ENCODE measurements around the gene NR6A1. TPM values are rescaled to one million over a fixed set of nuclear protein-coding genes. Genes with fewer than 3 reads are reported as not detected.

The NR6A1 gene
- total and polyA plus RNA-seq, 2 of the 8 experiments (the other 6 are each of a cell fraction or from before 2014, with no cell fraction given), result 93.2 to 237 TPM

- 85% methylated on average over 25 of the region's 34 CpGs; no CpG with 5 or more reads in 1 of the 2 experiments for WGBS, 2 experiments (ENCODE audit: extremely low coverage in 1 of 2, insufficient coverage in 1 of 2, insufficient read length in 1 of 2, insufficient replicate concordance in 2 of 2, low coverage in 1 of 2, low lambda C conversion rate in 2 of 2, missing lambda C conversion rate in 1 of 2)
- H3K4me1 ChIP-seq (replicated peaks in 1 of 4; ENCODE audit: control insufficient read depth in 3 of 4, insufficient read depth in 4 of 4, low read length in 3 of 4), result peaks cover 0 to 23% (median 12%) of the 10 kb centered on the region in 4 experiments; a peak in 6 of 7 replicates
- 0 out of 2 replicates have a peak within 1 kb of the TSS, but pooled peaks have one; percentile 5 for H2BK5ac ChIP-seq (ENCODE audit: low read depth, low read length)
- no peak within 1 kb of the TSS for H2AK5ac ChIP-seq (ENCODE audit: low read depth, low read length)
- 0 out of 4 replicates have a peak within 1 kb of the TSS, but pooled peaks of 1 of the 2 experiments have one; percentile 55 for H3K4me2 ChIP-seq (ENCODE audit: insufficient read depth in 1 of 2, low read depth in 2 of 2, low read length in 2 of 2)
- no peak within 1 kb of the TSS for H3K23ac ChIP-seq (ENCODE audit: insufficient read length)
- ChIA-PET CTCF (ENCODE audit: partially characterized antibody) (interaction anchor here (2.0 kb wide), 1 partner anchor 15 kb away, joined by 12 read pairs; no protein-coding TSS in a partner anchor), POLR2A (ENCODE audit: partially characterized antibody) (interaction anchor here (2.0 kb wide), 1 partner anchor 23 kb away, joined by 6 read pairs; no protein-coding TSS in a partner anchor)
- H3K56ac ChIP-seq (replicated peaks; ENCODE audit: insufficient read length, low read depth, low read length), result no peak within 1 kb of the TSS
- H3K9me3 ChIP-seq (ENCODE audit: insufficient read depth in 2 of 2, low read depth in 1 of 2, low read length in 1 of 2), result no peaks in the 10 kb centered on the region; a peak in 1 of 4 replicates
- peak within 1 kb of the TSS; percentile 82; the same call in 1 of the 2 replicates for H4K8ac ChIP-seq (ENCODE audit: extremely low read depth, insufficient read depth, low read length)
- FAIRE-seq (no peak), DNase-seq (ENCODE audit: low read depth in 1 of 2, low spot score in 2 of 2) (no peak)
- H4K20me1 ChIP-seq (replicated peaks in 1 of 2; ENCODE audit: control insufficient read depth in 1 of 2, insufficient read depth in 2 of 2, low read length in 2 of 2), result no peaks in the 10 kb centered on the region
- H3K27me3 ChIP-seq (replicated peaks in 1 of 4; ENCODE audit: control insufficient read depth in 3 of 4, extremely low read depth in 1 of 4, insufficient read depth in 3 of 4, low read length in 3 of 4), result peaks cover 35 to 44% (median 41%) of the 10 kb centered on the region in 4 experiments
- H3K36me3 ChIP-seq (ENCODE audit: control insufficient read depth in 2 of 4, insufficient read depth in 4 of 4, low read length in 3 of 4), result peaks cover 0 to 8% (median 0%) of the 10 kb centered on the region in 4 experiments; a peak in 1 of 8 replicates
- H3K18ac ChIP-seq (ENCODE audit: extremely low read depth, low read length), result peak within 1 kb of the TSS; percentile 51
- H2BK15ac ChIP-seq (ENCODE audit: low read length), result peak within 1 kb of the TSS; percentile 72; the same call in 1 of the 2 replicates
- peaks cover 7% of the 10 kb centered on the region; the same call in 1 of the 2 replicates for H3K23me2 ChIP-seq (ENCODE audit: low read depth, low read length)
- peak within 1 kb of the TSS; percentile 72; the same call in 1 of the 2 replicates for H2BK20ac ChIP-seq (ENCODE audit: low read length)
- no peak within 1 kb of the TSS for H4K5ac ChIP-seq (ENCODE audit: insufficient read length, low read depth, low read length)
- no peak within 1 kb of the TSS for H3K4ac ChIP-seq (replicated peaks; ENCODE audit: insufficient read length, low read depth, low read length)
- H4K91ac ChIP-seq (replicated peaks; ENCODE audit: insufficient read length, low read length), result peak within 1 kb of the TSS; percentile 65
- H3K27ac ChIP-seq (ENCODE audit: low read depth, low read length), result no peak within 1 kb of the TSS
- no peak within 1 kb of the TSS for H3K9ac ChIP-seq (replicated peaks in 1 of 4; ENCODE audit: extremely low read depth in 1 of 4, low read depth in 3 of 4, low read length in 3 of 4)
- no peak within 1 kb of the TSS for H2AFZ ChIP-seq (ENCODE audit: low read length)
- H3K79me1 ChIP-seq (ENCODE audit: low read depth, low read length), result no peaks in the 10 kb centered on the region
- no peak within 1 kb of the TSS for H3K4me3 ChIP-seq (ENCODE audit: extremely low read depth in 1 of 4, insufficient read depth in 2 of 4, low read depth in 3 of 4, low read length in 4 of 4)
- TF ChIP-seq TAF7 (optimal IDR thresholded peaks at IDR 0.05; ENCODE audit: borderline replicate concordance, low read depth, low read length) (no peak), EP300 (IDR thresholded peaks at IDR 0.05; ENCODE audit: borderline replicate concordance in 1 of 2, low read depth in 2 of 2, low read length in 2 of 2) (no peak), GABPA (IDR thresholded peaks at IDR 0.05; ENCODE audit: borderline replicate concordance, insufficient read depth, low read length) (no peak), TBP (IDR thresholded peaks at IDR 0.05; ENCODE audit: low read depth, low read length) (no peak), BCL11A (IDR thresholded peaks at IDR 0.05; ENCODE audit: low read depth in 2 of 2, low read length in 2 of 2) (no peak), RAD21 (IDR thresholded peaks at IDR 0.05 in 1 of 2, conservative IDR thresholded peaks at IDR 0.05 in 1 of 2; ENCODE audit: low read depth in 2 of 2, low read length in 2 of 2) (no peak), USF2 (IDR thresholded peaks at IDR 0.05; ENCODE audit: low read length) (no peak), POLR2AphosphoS5 (IDR thresholded peaks at IDR 0.05; ENCODE audit: low read depth, low read length) (no peak)
- peak within 1 kb of the TSS; percentile 84; the same call in 1 of the 2 replicates for H2BK12ac ChIP-seq (ENCODE audit: low read depth, low read length)
- no peak within 1 kb of the TSS for H3K14ac ChIP-seq (ENCODE audit: insufficient read length)
- H2BK120ac ChIP-seq (replicated peaks; ENCODE audit: low read depth, low read length), result no peak within 1 kb of the TSS
- H3K79me2 ChIP-seq (ENCODE audit: control insufficient read depth in 1 of 2, insufficient read depth in 2 of 2, low read length in 2 of 2), result no peaks in the 10 kb centered on the region
Measured at GRCh38 chr9:124506931-124507879, 263.9 kb downstream of the NR6A1 start, which contains the start of gene NR5A1. NR5A1 (minus strand) TSS chr9:124507399; CDS start chr9:124503395, 4,004 bp downstream.

Data from H1 (cell line).